Kidney epithelial cell (primary cell): ENCODE results near the gene BUB1B. TPM values are rescaled to one million over a fixed set of nuclear protein-coding genes. Genes with fewer than 3 reads are reported as not detected.
A peak's percentile ranks its signal among the peaks of the same experiment; 100 is the strongest.

ENCODE experiments used
- DNase-seq: peaks from one replicate; pipeline ENCODE4 v3.0.0-alpha.2; 2010; ENCODE audit warnings: low read depth
- H3K27me3 ChIP-seq: 2 replicates; pipeline ENCODE4 v1.6.0; 2011; ENCODE audit warnings: low read length; ENCODE audit not compliant: control insufficient read depth, insufficient read depth
- H3K36me3 ChIP-seq: 2 replicates; pipeline ENCODE4 v1.5.1; 2011; ENCODE audit warnings: low read length; ENCODE audit not compliant: control insufficient read depth, insufficient read depth
- H3K4me3 ChIP-seq: 2 replicates; pipeline ENCODE4 v1.5.1; 2011; ENCODE audit warnings: low read depth, mild to moderate bottlenecking, control low read depth, low read length
- CTCF ChIP-seq: IDR thresholded peaks from 2 replicates; pipeline ENCODE4 v1.5.1; 2011; ENCODE audit warnings: mild to moderate bottlenecking, moderate library complexity, low read length, control low read depth, inconsistent platforms; ENCODE audit not compliant: insufficient read depth, poor library complexity, severe bottlenecking
- total RNA-seq: library from RNA; depleted of rRNA; stranded (reverse); fragments of >200 nt; gene quantifications from 2 replicates; pipeline ENCODE4 v1.2.3, GENCODE V29; 2015

Gene BUB1B
- total RNA-seq, 1 donor from 2014 or later = 10.5 TPM

- no peaks in the 10 kb centered on the region for H3K36me3 ChIP-seq
- no peak for TF ChIP-seq CTCF
- no peak for DNase-seq
- peaks cover 29% of the 10 kb centered on the region for H3K27me3 ChIP-seq
- peak overlapping the region; percentile 44 for H3K4me3 ChIP-seq
Measured at GRCh38 chr15:40253167-40253790, 92.4 kb downstream of the BUB1B start.

GRCh38 chr15:40254452-40254851 lies 93.6 kb downstream of the BUB1B start:
- H3K27me3 ChIP-seq = peaks cover 29% of the 10 kb centered on the region

GRCh38 chr15:40255033-40255432 lies 94.2 kb downstream of the BUB1B start:
- H3K36me3 ChIP-seq = no peaks in the 10 kb centered on the region
- no peak for TF ChIP-seq CTCF
- H3K27me3 ChIP-seq = peaks cover 29% of the 10 kb centered on the region
- no peak overlapping the region for H3K4me3 ChIP-seq
- no peak for DNase-seq

More at GRCh38 chr15:40254452-40254851, 93.6 kb downstream of the BUB1B start:
- no peak for TF ChIP-seq CTCF
- no peaks in the 10 kb centered on the region for H3K36me3 ChIP-seq
- DNase-seq = no peak
- H3K4me3 ChIP-seq = no peak overlapping the region

GRCh38 chr15:40256638-40257235 lies 95.9 kb downstream of the BUB1B start:
- DNase-seq = no peak
- H3K4me3 ChIP-seq = no peak overlapping the region
- H3K36me3 ChIP-seq = no peaks in the 10 kb centered on the region
- no peak for TF ChIP-seq CTCF
- peaks cover 28% of the 10 kb centered on the region for H3K27me3 ChIP-seq

GRCh38 chr15:40257656-40258450 lies 97.0 kb downstream of the BUB1B start:
- H3K27me3 ChIP-seq = peaks cover 17% of the 10 kb centered on the region
- no peak overlapping the region for H3K4me3 ChIP-seq
- DNase-seq = no peak
- no peak for TF ChIP-seq CTCF
- H3K36me3 ChIP-seq = no peaks in the 10 kb centered on the region

- no peak overlapping the region for H3K4me3 ChIP-seq
- no peaks in the 10 kb centered on the region for H3K36me3 ChIP-seq
- DNase-seq = no peak
- no peak for TF ChIP-seq CTCF
- H3K27me3 ChIP-seq = peaks cover 10% of the 10 kb centered on the region
Measured at GRCh38 chr15:40258544-40258943, 97.7 kb downstream of the BUB1B start.
